HG03460 (cell line): ENCODE results near the gene SH2D1B.
"Not testable (repeated sequence)": the region's sequence is repeated elsewhere in the genome, so short reads cannot be mapped to it uniquely, and the experiment has no call there.

Experiments used
- ATAC-seq: cut with Tn5 transposase; IDR thresholded peaks from one replicate; pipeline ENCODE4 v1.9.1; 2021; ENCODE audit not compliant: unreplicated experiment

The SH2D1B gene, protein sequence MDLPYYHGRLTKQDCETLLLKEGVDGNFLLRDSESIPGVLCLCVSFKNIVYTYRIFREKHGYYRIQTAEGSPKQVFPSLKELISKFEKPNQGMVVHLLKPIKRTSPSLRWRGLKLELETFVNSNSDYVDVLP

DNA sequence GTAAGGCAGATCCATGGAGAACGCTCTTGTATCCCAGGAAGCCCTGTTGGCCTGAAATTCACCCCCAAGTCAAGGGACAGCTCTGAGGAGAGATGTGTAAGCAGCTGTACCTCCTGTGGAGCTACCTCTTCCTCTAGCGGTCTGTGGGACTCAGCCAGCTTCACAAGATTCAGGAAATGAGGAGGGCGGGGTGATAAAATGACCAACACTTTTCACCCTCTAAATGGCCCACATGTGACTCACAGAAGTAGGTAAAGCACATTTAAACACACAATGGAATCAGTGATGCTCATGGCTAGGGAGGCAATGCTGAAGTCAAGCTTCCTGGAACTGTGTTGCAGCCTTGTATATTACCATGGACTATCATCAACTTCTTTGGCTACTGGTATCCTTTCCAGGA lies at the start of gene SH2D1B:
Gene SH2D1B, minus strand, starts transcription at position 135 of the 400 bp plus-strand sequence. Its CDS starts 120 bp downstream, at position 15.
- ATAC-seq, result no peak

DNA sequence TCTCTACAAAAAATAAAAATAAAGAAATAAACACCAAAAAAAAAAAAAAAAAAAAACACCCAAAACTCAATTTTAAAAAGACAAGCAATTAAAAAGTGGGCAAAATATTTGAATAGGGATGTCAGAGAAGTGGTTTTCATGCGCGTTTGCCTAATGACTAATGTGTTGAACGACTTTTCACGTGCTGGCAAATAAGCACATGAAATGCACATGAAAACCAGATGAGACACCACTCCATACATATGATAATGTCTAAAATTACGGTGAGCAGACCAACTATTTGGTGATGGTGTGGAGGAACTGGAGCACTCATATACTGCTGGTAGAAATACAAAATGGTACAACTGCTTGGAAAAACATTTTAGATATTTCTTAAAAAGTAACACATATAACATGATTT lies 46.3 kb upstream of the SH2D1B start:
- ATAC-seq, result no peak

GRCh38 chr1:162456323-162456722 lies 44.4 kb upstream of the SH2D1B start:
- ATAC-seq, result no peak

GRCh38 chr1:162454361-162454760 lies 42.4 kb upstream of the SH2D1B start:
- not testable (repeated sequence) for ATAC-seq

DNA sequence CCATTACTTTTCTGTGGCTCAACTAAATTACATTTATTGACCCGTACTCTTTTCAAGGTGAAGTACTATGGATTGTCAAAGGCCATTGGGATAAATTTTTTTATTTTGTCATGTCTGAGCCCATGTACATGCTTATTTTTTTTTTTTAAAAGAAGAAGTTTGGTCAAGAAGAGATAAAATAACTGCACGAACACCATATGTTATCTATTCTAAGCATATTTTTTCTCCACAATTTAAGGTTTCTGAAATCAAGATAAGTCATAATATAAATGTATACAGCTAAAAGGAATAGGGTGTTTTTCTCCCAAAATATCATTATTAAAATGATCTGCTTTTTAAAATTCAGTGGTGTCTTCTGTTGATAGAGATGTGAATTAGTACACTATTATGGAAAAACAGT lies 35.0 kb upstream of the SH2D1B start:
- ATAC-seq, result no peak

GRCh38 chr1:162444903-162445302 lies 33.0 kb upstream of the SH2D1B start:
- ATAC-seq, result no peak

GRCh38 chr1:162432977-162433713 lies 21.2 kb upstream of the SH2D1B start:
- not testable (repeated sequence) for ATAC-seq

- ATAC-seq, result no peak
Measured at GRCh38 chr1:162430583-162430982, 18.6 kb upstream of the SH2D1B start.

DNA sequence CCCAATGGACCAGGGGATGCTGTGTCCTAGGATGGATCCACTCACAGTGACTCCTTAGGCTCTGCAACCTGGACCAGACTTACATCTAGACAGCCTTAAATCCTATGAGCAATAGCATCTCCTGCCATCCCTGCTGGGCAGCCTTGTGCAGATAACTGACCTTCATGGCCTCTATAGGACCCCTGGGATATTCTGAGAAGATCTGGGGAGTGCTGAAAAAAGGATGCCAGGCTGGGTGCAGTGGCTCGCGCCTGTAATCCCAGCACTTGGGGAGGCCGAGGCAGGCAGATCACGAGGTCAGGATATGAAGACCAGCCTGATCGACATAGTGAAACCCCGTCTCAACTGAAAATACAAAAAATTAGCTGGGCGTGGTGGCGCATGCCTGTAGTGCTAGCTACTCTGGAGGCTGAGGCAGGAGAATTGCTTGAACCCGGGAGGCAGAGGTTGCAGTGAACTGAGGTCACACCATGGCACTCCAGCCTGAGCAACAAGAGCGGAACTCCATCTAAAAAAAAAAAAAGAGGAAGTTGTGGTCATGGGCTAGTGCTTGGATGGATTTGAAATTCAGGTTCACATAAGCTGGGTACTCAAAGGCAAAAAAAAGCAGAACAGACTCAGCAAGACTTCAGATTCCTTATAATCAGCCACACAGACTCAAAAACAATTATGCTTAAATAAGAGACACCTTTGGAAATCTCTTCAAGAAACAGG lies 10.9 kb upstream of the SH2D1B start:
- ATAC-seq, result no peak

DNA sequence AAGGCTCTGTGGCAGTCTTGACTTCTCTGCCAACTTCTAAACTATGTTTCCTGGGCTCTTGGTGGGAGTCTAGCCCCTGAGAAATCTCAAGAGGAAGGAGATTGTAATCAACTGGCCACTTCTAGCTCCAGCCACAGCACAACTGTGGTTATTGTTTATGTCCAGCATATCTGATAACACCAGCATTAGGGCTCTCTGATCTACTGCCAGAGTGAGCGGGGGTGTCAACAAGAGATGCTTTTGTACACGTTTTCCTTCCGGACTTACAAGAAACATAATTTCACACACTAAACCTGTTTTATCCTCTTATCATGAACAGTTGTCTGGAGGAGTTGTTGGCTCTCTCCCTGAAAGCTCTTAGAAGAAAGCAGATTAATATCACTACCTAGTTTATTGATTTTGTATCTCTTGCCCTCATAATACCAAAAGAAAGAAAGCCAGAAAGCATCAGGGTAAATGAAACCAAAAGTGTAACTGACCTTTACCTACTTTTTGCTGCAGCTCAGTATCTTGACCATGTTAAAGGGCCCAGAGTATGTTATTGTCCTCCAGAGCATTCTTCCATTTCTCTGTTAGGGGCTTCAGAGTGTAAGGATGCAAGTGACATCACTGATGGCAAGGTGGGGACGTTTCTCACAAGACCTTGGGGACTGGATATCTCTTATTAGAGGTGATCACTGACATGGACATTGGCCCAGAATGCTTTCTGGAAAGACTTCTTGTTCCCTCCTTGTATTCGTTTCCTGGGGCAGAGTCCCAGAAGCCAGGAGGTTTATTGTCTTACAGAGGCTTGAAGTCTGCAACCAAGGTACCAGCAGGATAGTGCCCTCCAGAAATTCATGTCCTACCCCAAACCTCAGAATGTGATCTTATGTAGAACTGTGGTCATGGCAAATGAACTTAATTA lies 9.6 kb upstream of the SH2D1B start:
- no peak for ATAC-seq

DNA sequence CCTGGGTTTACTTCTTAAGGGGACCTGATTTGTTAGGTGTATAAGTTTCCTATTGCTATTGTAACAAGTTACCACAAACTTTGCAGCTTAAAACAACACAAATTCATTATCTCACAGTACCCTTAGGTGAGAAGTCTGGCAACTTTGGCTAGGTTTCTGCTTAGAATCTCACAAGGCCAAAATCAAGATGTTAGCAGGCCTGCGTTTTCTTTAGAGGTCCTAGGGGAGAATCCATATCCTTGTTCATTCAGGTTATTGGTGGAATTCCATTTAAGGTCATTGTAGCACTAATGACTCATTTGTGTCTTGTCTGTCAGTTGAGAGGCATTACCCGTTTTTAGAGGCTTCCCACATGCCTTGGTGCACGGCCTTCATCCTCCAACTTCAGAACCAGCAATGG lies 8.2 kb upstream of the SH2D1B start:
- ATAC-seq, result no peak

DNA sequence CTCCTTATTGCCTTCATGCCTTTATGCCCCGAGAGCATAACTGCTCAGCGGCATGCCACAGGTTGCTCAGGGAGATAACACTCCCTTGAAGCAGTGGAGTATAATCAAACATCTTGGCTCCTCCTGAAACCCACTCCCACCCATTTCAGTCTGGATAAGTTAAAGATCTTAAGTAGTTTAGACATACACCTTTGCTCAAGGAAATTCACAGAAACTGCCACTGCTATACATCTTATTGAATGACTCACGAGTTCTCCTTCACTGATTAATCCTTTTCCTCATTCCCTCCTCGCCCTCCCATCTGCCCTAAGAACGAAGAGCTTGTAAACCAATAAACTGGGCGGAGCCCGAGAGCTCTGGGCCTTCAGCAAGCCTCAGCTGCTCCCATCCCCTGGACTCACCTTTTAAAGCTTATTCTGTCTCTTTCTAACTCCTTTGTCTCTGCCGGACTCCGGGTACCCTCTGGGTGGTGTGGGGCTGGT lies 7.6 kb upstream of the SH2D1B start:
- ATAC-seq, result not testable (repeated sequence)

GRCh38 chr1:162418584-162418983 lies 6.6 kb upstream of the SH2D1B start:
- ATAC-seq, result not testable (repeated sequence)

GRCh38 chr1:162417650-162418049 lies 5.7 kb upstream of the SH2D1B start:
- ATAC-seq, result no peak

- ATAC-seq, result no peak
Measured at GRCh38 chr1:162416909-162417308, 5.0 kb upstream of the SH2D1B start.

- no peak for ATAC-seq
Measured at GRCh38 chr1:162416215-162416614, 4.3 kb upstream of the SH2D1B start.

DNA sequence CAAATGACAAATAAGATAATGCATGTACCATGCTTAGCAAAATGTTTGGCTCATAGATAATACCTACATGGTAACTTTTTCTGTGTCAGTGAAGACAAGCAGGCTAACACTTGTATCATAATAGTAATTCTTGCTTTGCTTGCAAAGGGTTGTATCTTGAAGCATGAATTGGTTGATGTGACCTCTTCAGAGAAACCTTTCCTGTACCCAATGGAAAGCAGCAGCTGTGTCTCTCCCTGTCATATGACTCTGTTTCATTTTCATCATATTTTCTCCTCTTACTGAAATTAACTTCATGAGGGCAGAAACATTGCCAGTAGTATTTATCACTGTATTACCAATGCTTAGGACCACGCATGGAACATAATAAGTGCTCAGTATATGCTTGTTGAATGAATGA lies 4.4 kb downstream of the SH2D1B start:
- ATAC-seq, result no peak

- no peak for ATAC-seq
Measured at GRCh38 chr1:162406811-162407210, 5.1 kb downstream of the SH2D1B start.

DNA sequence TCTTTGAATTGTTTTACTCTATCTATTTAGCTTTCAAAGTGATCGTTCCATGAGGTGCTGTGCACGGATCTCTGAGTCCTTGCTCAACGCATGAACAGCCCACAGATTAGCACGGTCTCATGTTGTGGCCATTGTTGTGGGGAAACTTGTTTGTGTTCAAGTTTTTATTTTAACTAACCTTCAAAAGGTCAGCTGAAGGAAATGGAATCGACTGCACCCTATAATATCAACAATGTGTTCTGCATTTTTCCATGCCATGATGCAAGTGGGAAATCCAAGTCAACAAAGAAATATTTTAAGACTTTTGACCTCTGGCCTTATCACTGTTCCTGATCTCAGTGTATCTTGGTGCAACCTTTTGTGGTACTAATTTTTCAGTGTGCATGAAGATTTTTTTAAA lies 6.1 kb downstream of the SH2D1B start:
- no peak for ATAC-seq

GRCh38 chr1:162404550-162405160 lies 7.3 kb downstream of the SH2D1B start:
- ATAC-seq, result no peak
